Measurements from ENCODE around the gene OSMR.
"Not testable (repeated sequence)": the region's sequence is repeated elsewhere in the genome, so short reads cannot be mapped to it uniquely, and the experiment has no call there.

Gene OSMR

GRCh38 chr5:38830521-38831051, 15.2 kb upstream of the OSMR start:
- DNase-seq (ENCODE audit: extremely low read depth in 1 of 2, low read depth in 1 of 2), result no peak

DNA sequence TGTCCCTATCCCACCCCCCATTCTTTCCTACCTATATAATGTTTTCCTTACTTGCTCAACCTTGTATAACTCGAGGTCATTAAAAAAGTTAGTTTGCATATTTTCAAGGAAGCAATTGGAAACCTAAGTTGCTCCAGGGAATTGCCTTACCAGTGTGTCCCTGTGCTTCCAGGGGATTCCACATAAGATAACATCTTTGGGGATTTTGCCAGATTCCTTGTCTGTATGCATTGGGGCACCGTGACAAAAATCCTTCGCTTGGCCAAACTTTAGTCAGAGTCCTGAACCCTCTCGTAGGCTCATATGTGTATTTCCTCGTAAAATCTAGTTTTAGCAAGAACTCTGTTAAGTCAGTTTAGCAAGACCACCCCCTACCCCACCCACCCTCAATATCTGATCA, 14.7 kb upstream of the OSMR start:
- DNase-seq (ENCODE audit: extremely low read depth in 1 of 2, low read depth in 1 of 2), result no peak

GRCh38 chr5:38831909-38832308, 13.9 kb upstream of the OSMR start:
- no peak for DNase-seq (ENCODE audit: extremely low read depth in 1 of 2, low read depth in 1 of 2)

DNA sequence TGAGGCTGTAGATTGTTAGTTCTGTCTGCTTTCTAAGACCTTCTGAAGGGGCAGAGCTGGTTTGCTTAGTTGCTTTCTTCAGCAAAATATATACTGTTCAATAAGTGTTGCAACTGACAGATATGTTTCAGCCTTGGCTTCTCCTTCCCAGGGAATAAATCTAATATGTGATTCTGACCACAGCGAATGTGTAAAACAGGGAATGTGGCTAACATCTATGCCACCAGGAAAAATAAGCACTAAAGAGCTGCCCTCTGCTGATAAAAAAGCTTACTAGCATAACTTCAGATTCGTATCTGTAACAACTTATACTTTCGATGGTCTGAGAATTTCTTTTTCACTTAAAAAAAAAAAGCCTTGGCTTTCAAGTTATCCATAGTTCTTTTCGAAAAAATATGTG, 13.0 kb upstream of the OSMR start:
- DNase-seq (ENCODE audit: extremely low read depth in 1 of 2, low read depth in 1 of 2), result no peak

GRCh38 chr5:38835887-38836286, 9.9 kb upstream of the OSMR start:
- DNase-seq (ENCODE audit: extremely low read depth in 1 of 2, low read depth in 1 of 2), result no peak

DNA sequence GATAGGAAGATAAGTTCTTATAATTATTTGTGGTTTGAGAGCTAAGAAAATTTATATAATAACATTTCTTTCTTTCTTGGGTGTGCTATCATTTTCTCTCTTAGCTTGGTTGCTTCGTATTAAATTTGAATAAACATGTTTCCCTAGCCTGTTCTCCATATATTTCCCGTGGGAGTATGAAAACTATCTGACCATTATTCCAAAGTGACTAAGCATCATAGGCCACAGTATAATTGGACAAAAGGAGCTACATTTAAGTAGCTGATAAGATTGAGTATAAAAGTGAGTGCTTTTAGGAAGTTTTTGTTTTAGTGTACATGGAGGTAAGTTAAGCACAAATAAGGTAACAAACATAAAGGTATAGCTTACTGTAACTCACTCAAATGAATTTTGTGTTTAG, 8.4 kb upstream of the OSMR start:
- no peak for DNase-seq (ENCODE audit: extremely low read depth in 1 of 2, low read depth in 1 of 2)

- DNase-seq (ENCODE audit: extremely low read depth in 1 of 2, low read depth in 1 of 2), result no peak
These were observed 7.9 kb upstream of the OSMR start for GRCh38 chr5:38837932-38838331.

- DNase-seq (ENCODE audit: extremely low read depth in 1 of 2, low read depth in 1 of 2), result no peak
These were observed 2.1 kb upstream of the OSMR start for GRCh38 chr5:38843665-38844064.

DNA sequence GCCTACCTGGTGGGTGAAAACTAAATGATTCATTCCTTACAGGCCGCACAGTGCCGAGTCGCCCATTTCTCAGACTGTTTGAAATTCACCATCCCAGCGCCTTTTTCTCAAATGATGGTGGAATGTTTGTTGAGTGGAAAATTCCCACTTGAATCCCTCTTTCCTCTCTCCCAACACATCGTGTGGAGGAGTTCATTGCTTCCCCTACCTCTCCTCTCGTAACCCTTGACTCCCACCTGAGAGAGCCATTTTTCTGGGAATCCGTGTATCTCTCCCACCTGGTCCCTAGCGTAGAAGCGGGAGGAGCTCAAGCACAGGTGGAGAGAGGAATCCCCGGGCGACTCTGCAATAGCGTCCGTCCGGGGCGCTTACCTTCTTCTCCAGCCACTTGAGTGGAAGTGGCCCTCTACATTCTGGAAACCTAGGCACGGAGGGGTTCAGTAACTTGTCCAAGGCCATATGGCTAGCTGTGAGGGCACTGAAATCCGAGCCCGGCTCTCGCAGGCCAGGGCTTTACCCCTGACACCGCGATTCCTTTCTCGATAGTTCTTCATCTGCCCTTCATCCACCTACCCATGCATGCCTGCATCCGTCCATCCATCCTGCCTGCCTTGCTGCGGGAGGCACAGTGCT, 683 bp downstream of the OSMR start:
- no peak for DNase-seq (ENCODE audit: extremely low read depth in 1 of 2, low read depth in 1 of 2)

GRCh38 chr5:38847559-38848347, 1.9 kb downstream of the OSMR start:
- DNase-seq (ENCODE audit: extremely low read depth in 1 of 2, low read depth in 1 of 2), result no peak

- no peak for DNase-seq (ENCODE audit: extremely low read depth in 1 of 2, low read depth in 1 of 2)
These were observed 2.8 kb downstream of the OSMR start for GRCh38 chr5:38848637-38849036.

DNA sequence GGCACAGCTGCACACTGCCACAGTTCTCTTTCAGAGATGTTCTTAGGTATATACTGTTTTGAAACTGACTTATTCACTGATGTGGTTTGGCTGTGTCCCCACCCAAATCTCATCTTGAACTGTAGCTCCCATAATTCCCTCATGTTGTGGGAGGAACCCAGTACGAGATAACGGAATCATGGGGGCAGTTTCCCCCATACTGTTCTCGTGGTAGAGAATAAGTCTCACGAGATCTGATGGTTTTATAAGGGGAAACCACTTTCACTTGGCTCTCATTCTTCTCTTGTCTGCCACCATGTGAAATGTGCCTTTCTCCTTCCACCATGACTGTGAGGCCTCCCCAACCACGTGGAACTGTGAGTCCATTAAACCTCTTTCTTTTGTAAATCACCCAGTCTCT, 5.8 kb downstream of the OSMR start:
- DNase-seq (ENCODE audit: extremely low read depth in 1 of 2, low read depth in 1 of 2), result not testable (repeated sequence)

- DNase-seq (ENCODE audit: extremely low read depth in 1 of 2, low read depth in 1 of 2), result no peak
These were observed 8.1 kb downstream of the OSMR start for GRCh38 chr5:38853753-38854470.

DNA sequence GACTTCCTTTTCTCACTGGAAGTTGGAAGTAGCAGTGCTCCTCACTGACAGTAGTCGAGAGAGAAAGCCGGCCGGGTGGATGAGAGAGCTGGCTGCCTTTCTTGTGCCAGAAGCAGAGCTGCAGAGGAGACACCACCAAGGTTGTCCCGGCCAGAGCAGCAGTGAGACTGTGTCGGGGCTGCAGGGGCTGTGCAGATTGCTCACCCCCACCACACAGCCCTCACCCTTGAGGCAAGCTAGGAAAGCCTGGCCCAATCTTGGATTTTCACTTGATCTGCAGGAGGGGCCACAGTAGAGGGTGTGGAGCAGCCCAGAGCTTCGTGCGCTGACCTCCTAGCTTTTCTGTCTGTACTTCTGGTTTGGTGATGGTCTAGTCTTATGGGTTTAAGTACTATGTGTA, 9.1 kb downstream of the OSMR start:
- no peak for DNase-seq (ENCODE audit: extremely low read depth in 1 of 2, low read depth in 1 of 2)

GRCh38 chr5:38856660-38857059, 10.8 kb downstream of the OSMR start:
- no peak for DNase-seq (ENCODE audit: extremely low read depth in 1 of 2, low read depth in 1 of 2)

GRCh38 chr5:38858839-38859238, 13.0 kb downstream of the OSMR start:
- DNase-seq (ENCODE audit: extremely low read depth in 1 of 2, low read depth in 1 of 2), result no peak

GRCh38 chr5:38861986-38862770, 16.4 kb downstream of the OSMR start:
- not testable (repeated sequence) for DNase-seq (ENCODE audit: extremely low read depth in 1 of 2, low read depth in 1 of 2)

GRCh38 chr5:38866362-38867031, 20.7 kb downstream of the OSMR start:
- no peak for DNase-seq (ENCODE audit: extremely low read depth in 1 of 2, low read depth in 1 of 2)

DNA sequence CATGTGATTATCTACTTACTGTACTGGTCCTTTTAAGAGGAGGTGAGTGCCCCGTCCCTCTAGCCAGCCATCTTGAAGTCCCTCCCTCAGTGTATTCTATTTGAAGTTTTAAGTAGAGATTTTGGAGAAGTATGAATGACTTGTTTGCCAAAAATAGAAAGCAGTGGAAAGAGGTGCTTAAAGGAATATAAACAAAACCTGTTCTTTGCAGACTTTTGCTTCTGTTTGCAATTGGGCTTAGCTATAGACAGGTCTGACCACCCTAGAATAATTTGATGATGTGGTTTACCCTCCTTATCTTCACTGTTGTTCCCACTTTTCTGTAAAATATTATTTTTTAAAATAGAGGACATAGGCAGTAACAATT, 21.2 kb downstream of the OSMR start:
- no peak for DNase-seq (ENCODE audit: extremely low read depth in 1 of 2, low read depth in 1 of 2)

DNA sequence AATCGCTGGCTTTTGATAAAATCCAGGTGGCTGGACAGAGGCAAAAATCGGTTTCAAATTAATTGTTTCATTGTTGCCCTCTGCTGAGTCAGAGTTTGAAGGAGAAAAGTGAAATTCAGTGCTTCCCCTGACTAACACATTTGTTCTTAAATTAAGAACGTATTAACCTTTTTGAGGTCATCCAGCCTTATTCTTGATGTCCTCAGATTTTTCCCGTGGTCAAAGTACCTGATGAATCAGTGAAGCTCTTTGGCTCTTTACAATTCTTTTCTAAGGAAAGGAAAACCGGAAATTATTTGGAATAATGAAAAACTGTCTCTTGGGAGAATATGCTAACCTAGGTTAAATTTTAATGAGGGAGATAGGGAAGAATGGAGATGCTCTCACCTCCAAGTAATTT, 21.6 kb downstream of the OSMR start:
- DNase-seq (ENCODE audit: extremely low read depth in 1 of 2, low read depth in 1 of 2), result no peak

Measured in activated CD8-positive, alpha-beta memory T cell treated with anti-CD3 and anti-CD28 coated beads for 1 hour (primary cell).